Activated CD4-positive, alpha-beta T cell treated with anti-CD3 and anti-CD28 coated beads, Interleukin-2, amount 10 ng/mL, durations not matched to agents 7 days and 5 days (primary cell): ENCODE measurements around the gene DOK3. TPM values are rescaled to one million over a fixed set of nuclear protein-coding genes. Genes with fewer than 3 reads are reported as not detected.
"Not testable (repeated sequence)": the region's sequence is repeated elsewhere in the genome, so short reads cannot be mapped to it uniquely, and the experiment has no call there.

ENCODE experiments used
- CTCF ChIA-PET: fragments of 350-600 bp; sonication (Branson Sonifier 250); formaldehyde crosslinking; loops from one replicate; lab custom pipeline; 2021; ENCODE audit warnings: antibody characterized with exemption; lab: Charles Lee
- POLR2A ChIA-PET: fragments of 350-600 bp; sonication (Branson Sonifier 250); formaldehyde crosslinking; loops from one replicate; lab custom pipeline; 2021; ENCODE audit warnings: antibody characterized with exemption; lab: Charles Lee
- DNase-seq: peaks from one replicate; pipeline ENCODE4 v3.0.0-alpha.2; 2020
- H3K27ac Mint-ChIP-seq: one replicate; pipeline ENCODE4 v1.8.0; 2021; ENCODE audit warnings: mild to moderate bottlenecking, moderate library complexity, mixed read lengths
- H3K27me3 Mint-ChIP-seq: one replicate; pipeline ENCODE4 v1.8.0; 2021; ENCODE audit warnings: mixed read lengths
- H3K36me3 Mint-ChIP-seq: one replicate; pipeline ENCODE4 v1.8.0; 2021; ENCODE audit warnings: low read depth, mixed read lengths
- H3K4me1 Mint-ChIP-seq: one replicate; pipeline ENCODE4 v1.8.0; 2021; ENCODE audit warnings: mixed read lengths
- H3K4me3 Mint-ChIP-seq: one replicate; pipeline ENCODE4 v1.8.0; 2021; ENCODE audit warnings: mild to moderate bottlenecking, moderate library complexity, mixed read lengths
- H3K9me3 Mint-ChIP-seq: one replicate; pipeline ENCODE4 v1.8.0; 2021; ENCODE audit warnings: mixed read lengths
- total RNA-seq, 2 experiments: library from RNA; stranded (reverse); gene quantifications; one replicate each; pipeline ENCODE4 v1.2.3, GENCODE V29; 2021

Gene DOK3
- total RNA-seq, 2 experiments from 2014 or later, result 2.9 to 3.9 TPM

- POLR2A ChIA-PET, result no interaction called here
Measured at GRCh38 chr5:177546258-177546741, 36.7 kb upstream of the DOK3 start.

DNA sequence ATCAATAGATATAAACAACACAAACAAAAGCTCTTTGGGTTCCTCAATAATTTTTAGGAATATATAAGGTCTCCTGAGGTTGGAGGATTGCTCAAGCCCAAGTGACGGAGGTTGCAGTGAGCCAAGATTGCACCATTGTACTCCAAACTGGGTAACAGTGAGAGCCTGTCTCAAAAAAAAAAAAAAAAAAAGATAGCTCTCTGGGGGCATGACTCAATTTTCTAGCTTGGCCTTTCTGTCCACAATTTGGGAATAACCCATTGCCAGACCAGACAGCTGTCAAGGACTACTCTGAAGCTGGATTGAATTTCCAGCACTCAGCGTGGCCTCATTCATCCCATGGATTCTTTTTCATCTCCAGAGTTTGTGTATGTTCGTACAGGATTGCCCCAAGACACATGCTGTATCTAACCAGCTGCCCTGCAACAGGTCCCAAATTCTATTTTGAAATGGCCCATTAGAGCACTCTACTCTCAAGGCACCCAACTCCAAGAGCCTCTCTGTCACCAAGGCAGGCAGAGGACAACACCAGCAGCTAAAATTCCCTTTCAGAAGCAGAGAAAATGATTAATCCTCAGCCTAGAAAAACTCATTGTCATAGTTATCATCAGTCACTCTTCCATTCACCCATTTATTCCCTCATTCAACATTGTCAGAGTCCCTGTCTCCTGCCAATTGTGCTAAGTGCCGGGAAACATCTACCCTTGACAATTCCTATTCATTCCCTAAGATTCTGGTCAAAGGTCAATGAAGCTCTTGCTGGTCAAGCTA is 36.0 kb upstream of the DOK3 start:
- ChIA-PET CTCF (interaction anchor here (0.6 to 1.8 kb wide), 7 partner anchors 9 to 1407 kb away, joined by 3 to 9 read pairs (median 3); partner anchors contain the start of gene B4GALT7), POLR2A (no interaction called here)
- no peak overlapping the region for H3K27ac Mint-ChIP-seq
- no peak overlapping the region for H3K4me3 Mint-ChIP-seq
- DNase-seq, result no peak
- H3K36me3 Mint-ChIP-seq, result peaks cover 10% of the 10 kb centered on the region
- no peaks in the 10 kb centered on the region for H3K27me3 Mint-ChIP-seq
- H3K9me3 Mint-ChIP-seq, result no peaks in the 10 kb centered on the region
- H3K4me1 Mint-ChIP-seq, result peaks cover 4% of the 10 kb centered on the region

More at GRCh38 chr5:177546258-177546741, 36.7 kb upstream of the DOK3 start:
- no peaks in the 10 kb centered on the region for H3K9me3 Mint-ChIP-seq
- no peak overlapping the region for H3K27ac Mint-ChIP-seq
- H3K36me3 Mint-ChIP-seq, result peaks cover 11% of the 10 kb centered on the region
- no peak for DNase-seq
- CTCF ChIA-PET, result interaction anchor here (0.7 to 1.8 kb wide), 5 partner anchors 10 to 258 kb away, joined by 3 to 9 read pairs (median 4); partner anchors contain the start of gene B4GALT7
- H3K4me3 Mint-ChIP-seq, result no peak overlapping the region
- peaks cover 7% of the 10 kb centered on the region for H3K4me1 Mint-ChIP-seq
- H3K27me3 Mint-ChIP-seq, result no peaks in the 10 kb centered on the region

- peaks cover 2% of the 10 kb centered on the region for H3K4me1 Mint-ChIP-seq
- H3K27ac Mint-ChIP-seq, result peak overlapping the region; percentile 55
- no peak for DNase-seq
- no peaks in the 10 kb centered on the region for H3K27me3 Mint-ChIP-seq
- no peak overlapping the region for H3K4me3 Mint-ChIP-seq
- H3K36me3 Mint-ChIP-seq, result peaks cover 3% of the 10 kb centered on the region
- POLR2A ChIA-PET, result no interaction called here
- H3K9me3 Mint-ChIP-seq, result no peaks in the 10 kb centered on the region
- CTCF ChIA-PET, result interaction anchor here (1.5 to 2.2 kb wide), 2 partner anchors 11 to 152 kb away, joined by 3 to 6 read pairs; no protein-coding TSS in a partner anchor
Measured at GRCh38 chr5:177542816-177543465, 33.3 kb upstream of the DOK3 start.

DNA sequence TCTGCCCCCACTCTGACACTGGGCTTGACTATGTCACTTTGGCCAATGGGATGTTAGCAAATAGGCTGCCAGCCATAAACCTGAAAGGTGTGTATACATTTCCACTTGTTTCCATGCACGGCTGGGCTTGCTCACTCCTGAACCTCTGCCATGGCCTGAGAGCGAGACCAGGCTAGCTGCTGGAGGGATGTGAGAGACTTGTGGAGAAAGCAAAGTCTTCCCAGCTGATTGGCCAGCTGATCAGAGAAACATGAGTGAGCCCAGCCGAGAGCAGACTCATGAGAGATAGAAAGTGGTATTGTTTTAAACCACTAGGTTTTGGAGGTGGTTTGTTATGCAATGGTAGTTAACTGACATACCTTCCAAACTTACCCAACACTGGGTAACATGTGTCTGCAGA is 30.8 kb upstream of the DOK3 start:
- ChIA-PET CTCF (interaction anchor here (0.7 to 0.9 kb wide), 2 partner anchors 10 to 16 kb away, joined by 3 to 4 read pairs; no protein-coding TSS in a partner anchor), POLR2A (no interaction called here)
- Mint-ChIP-seq H3K9me3 (no peaks in the 10 kb centered on the region), H3K36me3 (peaks cover 11% of the 10 kb centered on the region), H3K4me1 (peaks cover 2% of the 10 kb centered on the region), H3K27ac (no peak overlapping the region), H3K4me3 (no peak overlapping the region), H3K27me3 (no peaks in the 10 kb centered on the region)
- DNase-seq, result no peak

GRCh38 chr5:177539411-177539810 is 29.8 kb upstream of the DOK3 start:
- POLR2A ChIA-PET, result no interaction called here
- Mint-ChIP-seq H3K9me3 (no peaks in the 10 kb centered on the region), H3K4me1 (peaks cover 2% of the 10 kb centered on the region), H3K27me3 (no peaks in the 10 kb centered on the region), H3K36me3 (peaks cover 12% of the 10 kb centered on the region), H3K27ac (no peak overlapping the region), H3K4me3 (no peak overlapping the region)
- no peak for DNase-seq
- CTCF ChIA-PET, result interaction anchor here (0.9 kb wide), 1 partner anchor 15 kb away, joined by 4 read pairs; no protein-coding TSS in a partner anchor

DNA sequence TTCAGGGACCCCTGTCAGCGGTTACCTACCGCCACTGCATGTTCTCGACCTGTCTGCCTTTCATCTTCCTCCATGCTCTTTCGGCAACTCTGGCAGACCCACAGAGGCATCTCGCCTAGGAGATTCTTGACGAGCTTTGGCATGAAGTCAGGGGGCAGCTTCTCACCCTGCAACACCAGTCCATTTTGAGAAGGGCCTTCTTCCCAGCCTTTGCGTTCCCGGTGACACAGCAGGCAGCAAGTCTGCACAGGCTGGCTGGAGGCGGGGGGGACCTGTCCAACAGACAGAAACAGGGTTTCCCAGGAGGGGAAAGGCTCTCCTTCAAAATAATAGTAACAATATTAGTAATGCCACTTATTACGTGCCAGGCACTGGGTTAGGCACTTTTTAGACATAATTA is 29.2 kb upstream of the DOK3 start:
- no peaks in the 10 kb centered on the region for H3K9me3 Mint-ChIP-seq
- H3K4me1 Mint-ChIP-seq, result peaks cover 2% of the 10 kb centered on the region
- ChIA-PET CTCF (interaction anchor here (1.2 kb wide), 1 partner anchor 137 kb away, joined by 3 read pairs; no protein-coding TSS in a partner anchor), POLR2A (no interaction called here)
- no peak overlapping the region for H3K4me3 Mint-ChIP-seq
- H3K27me3 Mint-ChIP-seq, result no peaks in the 10 kb centered on the region
- no peak for DNase-seq
- H3K36me3 Mint-ChIP-seq, result peaks cover 13% of the 10 kb centered on the region
- H3K27ac Mint-ChIP-seq, result no peak overlapping the region

- H3K4me3 Mint-ChIP-seq, result no peak overlapping the region
- peaks cover 2% of the 10 kb centered on the region for H3K4me1 Mint-ChIP-seq
- ChIA-PET POLR2A (no interaction called here), CTCF (interaction anchor here (0.8 to 1.9 kb wide), 5 partner anchors 8 to 136 kb away, joined by 3 to 9 read pairs (median 3); no protein-coding TSS in a partner anchor)
- H3K27ac Mint-ChIP-seq, result no peak overlapping the region
- H3K27me3 Mint-ChIP-seq, result no peaks in the 10 kb centered on the region
- H3K36me3 Mint-ChIP-seq, result peaks cover 19% of the 10 kb centered on the region
- H3K9me3 Mint-ChIP-seq, result no peaks in the 10 kb centered on the region
- no peak for DNase-seq
Measured at GRCh38 chr5:177537389-177538361, 28.0 kb upstream of the DOK3 start.

DNA sequence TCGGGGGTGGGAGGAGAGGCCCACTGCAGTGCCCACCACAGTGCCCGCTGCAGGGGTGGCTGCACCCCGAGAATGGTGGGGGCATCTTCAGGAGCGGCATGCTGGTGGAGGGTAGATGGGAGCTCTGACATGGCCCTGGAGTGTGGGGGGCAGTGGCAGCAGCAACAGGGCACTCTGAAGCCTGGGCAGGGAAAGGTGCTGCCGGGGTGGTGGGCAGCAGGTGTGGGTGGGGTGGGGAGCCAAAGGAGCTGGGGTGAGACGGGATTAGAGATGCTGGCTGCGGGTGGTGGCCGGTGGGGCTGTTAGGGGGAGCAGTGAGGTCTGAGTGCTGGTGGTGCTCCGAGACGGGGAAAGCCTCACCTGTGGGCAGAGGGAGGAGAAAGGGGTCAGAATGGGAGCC is 26.8 kb upstream of the DOK3 start:
- Mint-ChIP-seq H3K27ac (no peak overlapping the region), H3K4me3 (no peak overlapping the region), H3K9me3 (no peaks in the 10 kb centered on the region), H3K27me3 (no peaks in the 10 kb centered on the region), H3K4me1 (no peaks in the 10 kb centered on the region), H3K36me3 (peaks cover 22% of the 10 kb centered on the region)
- ChIA-PET CTCF (interaction anchor here (1.9 kb wide), 1 partner anchor 9 kb away, joined by 9 read pairs; no protein-coding TSS in a partner anchor), POLR2A (no interaction called here)
- no peak for DNase-seq

GRCh38 chr5:177535125-177535524 is 25.5 kb upstream of the DOK3 start:
- no peak overlapping the region for H3K4me3 Mint-ChIP-seq
- H3K36me3 Mint-ChIP-seq, result peaks cover 25% of the 10 kb centered on the region
- H3K4me1 Mint-ChIP-seq, result no peaks in the 10 kb centered on the region
- no peak for DNase-seq
- ChIA-PET POLR2A (no interaction called here), CTCF (interaction anchor here (1.5 kb wide), 1 partner anchor 10 kb away, joined by 3 read pairs; no protein-coding TSS in a partner anchor)
- no peaks in the 10 kb centered on the region for H3K27me3 Mint-ChIP-seq
- no peak overlapping the region for H3K27ac Mint-ChIP-seq
- no peaks in the 10 kb centered on the region for H3K9me3 Mint-ChIP-seq

GRCh38 chr5:177534433-177534832 is 24.8 kb upstream of the DOK3 start:
- DNase-seq, H3K27me3 Mint-ChIP-seq, POLR2A ChIA-PET, H3K27ac Mint-ChIP-seq, H3K9me3 Mint-ChIP-seq, H3K4me1 Mint-ChIP-seq, H3K4me3 Mint-ChIP-seq: not testable (repeated sequence)
- H3K36me3 Mint-ChIP-seq, result peaks cover 25% of the 10 kb centered on the region
- CTCF ChIA-PET, result interaction anchor here (1.4 to 1.5 kb wide), 2 partner anchors 9 to 130 kb away, joined by 3 read pairs; no protein-coding TSS in a partner anchor

GRCh38 chr5:177531209-177531940 is 21.7 kb upstream of the DOK3 start:
- Mint-ChIP-seq H3K27ac (no peak overlapping the region), H3K27me3 (no peaks in the 10 kb centered on the region), H3K4me3 (no peak overlapping the region), H3K4me1 (no peaks in the 10 kb centered on the region), H3K36me3 (peaks cover 19% of the 10 kb centered on the region), H3K9me3 (no peaks in the 10 kb centered on the region)
- ChIA-PET POLR2A (no interaction called here), CTCF (interaction anchor here (1.1 to 1.6 kb wide), 3 partner anchors 9 to 15 kb away, joined by 3 to 6 read pairs (median 4); partner anchors contain the start of gene DDX41)
- DNase-seq, result no peak
